HL-60 (cell line): ENCODE data around the gene TFDP3.

Source experiments
- DNase-seq, 2 experiments: peaks; one replicate each; pipeline ENCODE4 v3.0.0-alpha.2; 2010 to 2020; ENCODE audit warnings: low read depth in 1 of 2, low spot score in 1 of 2
- H3K27ac ChIP-seq: fragments of 250-450 bp; sonication (Bioruptor Pico); replicated peaks from 2 replicates; pipeline ENCODE4 v1.5.1; 2020; ENCODE audit warnings: mild to moderate bottlenecking, moderate library complexity
- H3K27me3 ChIP-seq: fragments of 250-450 bp; sonication (Bioruptor Pico); 2 replicates; pipeline ENCODE4 v1.5.1; 2021; ENCODE audit warnings: mild to moderate bottlenecking, moderate library complexity; ENCODE audit not compliant: insufficient read depth, poor library complexity, severe bottlenecking
- H3K4me3 ChIP-seq: replicated peaks from 2 replicates; pipeline ENCODE4 v1.5.1; 2011; ENCODE audit warnings: mild to moderate bottlenecking, control low read depth, low read length; ENCODE audit not compliant: insufficient read depth
- CTCF ChIP-seq: IDR thresholded peaks from one replicate; pipeline ENCODE4 v1.5.1; 2011; ENCODE audit warnings: low read length, control low read depth, inconsistent platforms; ENCODE audit not compliant: insufficient read depth
- GABPA ChIP-seq: IDR thresholded peaks from 2 replicates; pipeline ENCODE4 v1.6.1; 2012; ENCODE audit warnings: low read depth
- POLR2AphosphoS5 ChIP-seq: IDR thresholded peaks from 2 replicates; pipeline ENCODE4 v1.6.1; 2012; ENCODE audit warnings: low read depth
- REST ChIP-seq: IDR thresholded peaks from 2 replicates; pipeline ENCODE4 v1.6.1; 2012; ENCODE audit warnings: low read depth; ENCODE audit not compliant: insufficient replicate concordance
- SPI1 ChIP-seq: IDR thresholded peaks from 2 replicates; pipeline ENCODE4 v1.6.1; 2012; ENCODE audit warnings: low read depth, mild to moderate bottlenecking, borderline replicate concordance

Gene TFDP3

GRCh38 chrX:133229361-133229760 lies 11.2 kb upstream of the TFDP3 start:
- Histone ChIP-seq H3K27ac (no peak overlapping the region), H3K4me3 (no peak overlapping the region), H3K27me3 (no peaks in the 10 kb centered on the region)
- no peak for TF ChIP-seq CTCF
- no peak for TF ChIP-seq POLR2AphosphoS5
- no peak for TF ChIP-seq GABPA
- TF ChIP-seq SPI1 = no peak
- no peak for TF ChIP-seq REST
- DNase-seq = no peak

- DNase-seq = no peak
- TF ChIP-seq POLR2AphosphoS5 = no peak
- no peak for TF ChIP-seq CTCF
- TF ChIP-seq GABPA = no peak
- TF ChIP-seq SPI1 = no peak
- TF ChIP-seq REST = no peak
- Histone ChIP-seq H3K4me3 (no peak overlapping the region), H3K27ac (no peak overlapping the region), H3K27me3 (no peaks in the 10 kb centered on the region)
Measured at GRCh38 chrX:133215747-133216146, 2.4 kb downstream of the TFDP3 start.

- Histone ChIP-seq H3K4me3 (no peak overlapping the region), H3K27me3 (no peaks in the 10 kb centered on the region), H3K27ac (no peak overlapping the region)
- no peak for TF ChIP-seq CTCF
- TF ChIP-seq POLR2AphosphoS5 = no peak
- TF ChIP-seq REST = no peak
- no peak for TF ChIP-seq SPI1
- TF ChIP-seq GABPA = no peak
- DNase-seq = no peak
Measured at GRCh38 chrX:133215017-133215416, 3.1 kb downstream of the TFDP3 start.
